PC-9 (cell line): ENCODE measurements around the gene DNASE1L3.

Experiments used
- EZH2 ChIP-seq: fragments of 200-600 bp; sonication (generic); IDR thresholded peaks from 2 replicates; pipeline ENCODE4 v1.8.0; 2017; ENCODE audit warnings: antibody characterized with exemption, low read depth
- TF ChIP-seq, protein P1 (sequence below): fragments of 200-600 bp; sonication (generic); conservative IDR thresholded peaks from 2 replicates; pipeline ENCODE4 v1.6.1; 2017; ENCODE audit warnings: mixed run types, antibody characterized with exemption, mild to moderate bottlenecking, moderate library complexity

DNA sequence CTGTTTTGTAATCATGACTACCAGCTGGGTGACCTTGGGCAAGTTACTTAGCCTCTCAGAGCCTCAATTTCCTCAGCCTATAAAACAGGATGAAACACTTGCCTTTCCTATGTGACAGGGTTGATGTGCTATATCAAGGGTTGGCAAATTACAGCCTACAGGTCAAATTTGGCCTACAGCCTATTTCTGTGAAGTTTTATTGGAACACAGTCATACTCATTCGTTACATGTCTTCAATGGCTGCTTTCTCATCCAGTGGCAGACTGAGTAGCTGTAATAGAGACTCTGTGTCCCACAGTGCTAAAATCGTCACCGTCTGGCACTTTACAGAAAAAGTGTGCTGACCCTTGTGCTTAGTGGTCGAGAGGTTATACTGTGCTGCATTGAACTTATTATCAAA, 43.4 kb upstream of the DNASE1L3 start:
- TF ChIP-seq, protein P1, sequence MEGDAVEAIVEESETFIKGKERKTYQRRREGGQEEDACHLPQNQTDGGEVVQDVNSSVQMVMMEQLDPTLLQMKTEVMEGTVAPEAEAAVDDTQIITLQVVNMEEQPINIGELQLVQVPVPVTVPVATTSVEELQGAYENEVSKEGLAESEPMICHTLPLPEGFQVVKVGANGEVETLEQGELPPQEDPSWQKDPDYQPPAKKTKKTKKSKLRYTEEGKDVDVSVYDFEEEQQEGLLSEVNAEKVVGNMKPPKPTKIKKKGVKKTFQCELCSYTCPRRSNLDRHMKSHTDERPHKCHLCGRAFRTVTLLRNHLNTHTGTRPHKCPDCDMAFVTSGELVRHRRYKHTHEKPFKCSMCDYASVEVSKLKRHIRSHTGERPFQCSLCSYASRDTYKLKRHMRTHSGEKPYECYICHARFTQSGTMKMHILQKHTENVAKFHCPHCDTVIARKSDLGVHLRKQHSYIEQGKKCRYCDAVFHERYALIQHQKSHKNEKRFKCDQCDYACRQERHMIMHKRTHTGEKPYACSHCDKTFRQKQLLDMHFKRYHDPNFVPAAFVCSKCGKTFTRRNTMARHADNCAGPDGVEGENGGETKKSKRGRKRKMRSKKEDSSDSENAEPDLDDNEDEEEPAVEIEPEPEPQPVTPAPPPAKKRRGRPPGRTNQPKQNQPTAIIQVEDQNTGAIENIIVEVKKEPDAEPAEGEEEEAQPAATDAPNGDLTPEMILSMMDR: no peak
- no peak for TF ChIP-seq EZH2
